Tibial nerve (tissue), 4 donors: ENCODE results near the gene CDYL.

ENCODE experiments used
- CTCF ChIP-seq, 5 experiments: fragments of 200-600 bp in 3 of 5; fragments of 450-650 bp in 2 of 5; sonication (generic) in 3 of 5; IDR thresholded peaks; one replicate each; pipeline ENCODE4 v1.5.1; 2016 to 2019; ENCODE audit warnings: antibody characterized with exemption in 5 of 5, mild to moderate bottlenecking in 3 of 5, moderate library complexity in 2 of 5
- EP300 ChIP-seq, 2 donors: sonication (generic); formaldehyde crosslinking; IDR thresholded peaks; one replicate each; pipeline ENCODE4 v1.6.1; 2017; ENCODE audit warnings: antibody characterized with exemption in 2 of 2, mild to moderate bottlenecking in 1 of 2
- POLR2A ChIP-seq, 2 donors: fragments of 450-650 bp; IDR thresholded peaks; one replicate each; pipeline ENCODE4 v1.6.1; 2017; ENCODE audit warnings: antibody characterized with exemption in 2 of 2, mild to moderate bottlenecking in 2 of 2, moderate library complexity in 2 of 2

- TF ChIP-seq CTCF (IDR thresholded peaks at IDR 0.05) (no peak), POLR2A (IDR thresholded peaks at IDR 0.05) (no peak), EP300 (IDR thresholded peaks at IDR 0.05) (no peak)
Observed at GRCh38 chr6:4848382-4849068, 72.3 kb downstream of the CDYL start.
